Measurements from ENCODE around the gene ZNF544.

GRCh38 chr19:58213075-58213369 lies 15.7 kb upstream of the ZNF544 start:
- TF ChIP-seq, protein P1, sequence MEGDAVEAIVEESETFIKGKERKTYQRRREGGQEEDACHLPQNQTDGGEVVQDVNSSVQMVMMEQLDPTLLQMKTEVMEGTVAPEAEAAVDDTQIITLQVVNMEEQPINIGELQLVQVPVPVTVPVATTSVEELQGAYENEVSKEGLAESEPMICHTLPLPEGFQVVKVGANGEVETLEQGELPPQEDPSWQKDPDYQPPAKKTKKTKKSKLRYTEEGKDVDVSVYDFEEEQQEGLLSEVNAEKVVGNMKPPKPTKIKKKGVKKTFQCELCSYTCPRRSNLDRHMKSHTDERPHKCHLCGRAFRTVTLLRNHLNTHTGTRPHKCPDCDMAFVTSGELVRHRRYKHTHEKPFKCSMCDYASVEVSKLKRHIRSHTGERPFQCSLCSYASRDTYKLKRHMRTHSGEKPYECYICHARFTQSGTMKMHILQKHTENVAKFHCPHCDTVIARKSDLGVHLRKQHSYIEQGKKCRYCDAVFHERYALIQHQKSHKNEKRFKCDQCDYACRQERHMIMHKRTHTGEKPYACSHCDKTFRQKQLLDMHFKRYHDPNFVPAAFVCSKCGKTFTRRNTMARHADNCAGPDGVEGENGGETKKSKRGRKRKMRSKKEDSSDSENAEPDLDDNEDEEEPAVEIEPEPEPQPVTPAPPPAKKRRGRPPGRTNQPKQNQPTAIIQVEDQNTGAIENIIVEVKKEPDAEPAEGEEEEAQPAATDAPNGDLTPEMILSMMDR (conservative IDR thresholded peaks at IDR 0.05; ENCODE audit: low read depth, low read length), result no peak
- no peak for TF ChIP-seq EZH2 (IDR thresholded peaks at IDR 0.05; ENCODE audit: borderline replicate concordance, low read depth, low read length, poor library complexity, severe bottlenecking)
